B cell (primary cell): ENCODE data around the gene CPEB3.

Experiments used
- EZH2 ChIP-seq: IDR thresholded peaks from 2 replicates; pipeline ENCODE4 v1.6.1; 2012; ENCODE audit warnings: borderline replicate concordance, low read depth, mild to moderate bottlenecking, moderate library complexity, low read length; ENCODE audit not compliant: insufficient read depth, poor library complexity, severe bottlenecking
- TF ChIP-seq, protein P1 (sequence below): fragments of 200-600 bp; IDR thresholded peaks from one replicate; pipeline ENCODE4 v1.8.0; 2022; ENCODE audit warnings: antibody characterized with exemption, mild to moderate bottlenecking

DNA sequence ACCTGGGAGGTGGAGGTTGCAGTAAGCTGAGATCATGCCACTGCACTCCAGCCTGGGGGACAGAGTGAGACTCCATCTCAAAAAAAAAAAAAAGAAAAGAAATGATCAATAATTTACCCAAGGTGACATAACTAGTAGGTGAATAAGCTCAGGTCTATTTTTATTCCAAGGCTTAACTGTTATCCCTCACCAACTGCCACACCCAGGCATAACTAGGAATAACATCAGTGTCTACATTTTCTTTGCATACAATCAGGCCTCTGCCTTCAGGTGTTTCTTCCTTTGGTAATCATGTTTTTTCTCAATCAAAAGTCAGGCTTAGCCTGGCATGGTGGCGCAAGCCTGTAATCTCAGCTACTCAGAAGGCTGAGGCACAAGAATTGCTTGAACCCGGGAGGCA is 26.6 kb downstream of the CPEB3 start:
- TF ChIP-seq, protein P1, sequence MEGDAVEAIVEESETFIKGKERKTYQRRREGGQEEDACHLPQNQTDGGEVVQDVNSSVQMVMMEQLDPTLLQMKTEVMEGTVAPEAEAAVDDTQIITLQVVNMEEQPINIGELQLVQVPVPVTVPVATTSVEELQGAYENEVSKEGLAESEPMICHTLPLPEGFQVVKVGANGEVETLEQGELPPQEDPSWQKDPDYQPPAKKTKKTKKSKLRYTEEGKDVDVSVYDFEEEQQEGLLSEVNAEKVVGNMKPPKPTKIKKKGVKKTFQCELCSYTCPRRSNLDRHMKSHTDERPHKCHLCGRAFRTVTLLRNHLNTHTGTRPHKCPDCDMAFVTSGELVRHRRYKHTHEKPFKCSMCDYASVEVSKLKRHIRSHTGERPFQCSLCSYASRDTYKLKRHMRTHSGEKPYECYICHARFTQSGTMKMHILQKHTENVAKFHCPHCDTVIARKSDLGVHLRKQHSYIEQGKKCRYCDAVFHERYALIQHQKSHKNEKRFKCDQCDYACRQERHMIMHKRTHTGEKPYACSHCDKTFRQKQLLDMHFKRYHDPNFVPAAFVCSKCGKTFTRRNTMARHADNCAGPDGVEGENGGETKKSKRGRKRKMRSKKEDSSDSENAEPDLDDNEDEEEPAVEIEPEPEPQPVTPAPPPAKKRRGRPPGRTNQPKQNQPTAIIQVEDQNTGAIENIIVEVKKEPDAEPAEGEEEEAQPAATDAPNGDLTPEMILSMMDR = no peak
- TF ChIP-seq EZH2 = no peak
